Esophagus squamous epithelium (tissue), 4 donors: ENCODE measurements around the gene SH3GL2.

Experiments used
- POLR2A ChIP-seq, 4 donors: fragments of 450-650 bp; IDR thresholded peaks; one replicate each; pipeline ENCODE4 v1.6.1; 2017; ENCODE audit warnings: antibody characterized with exemption in 4 of 4, mild to moderate bottlenecking in 4 of 4, moderate library complexity in 3 of 4
- TF ChIP-seq, protein P1 (sequence below), 6 experiments: fragments of 450-650 bp in 4 of 6; fragments of 200-600 bp in 2 of 6; sonication (generic) in 2 of 6; IDR thresholded peaks; one replicate each; pipeline ENCODE4 v1.5.1; 2016 to 2019; ENCODE audit warnings: antibody characterized with exemption in 6 of 6, mild to moderate bottlenecking in 4 of 6, moderate library complexity in 4 of 6

DNA sequence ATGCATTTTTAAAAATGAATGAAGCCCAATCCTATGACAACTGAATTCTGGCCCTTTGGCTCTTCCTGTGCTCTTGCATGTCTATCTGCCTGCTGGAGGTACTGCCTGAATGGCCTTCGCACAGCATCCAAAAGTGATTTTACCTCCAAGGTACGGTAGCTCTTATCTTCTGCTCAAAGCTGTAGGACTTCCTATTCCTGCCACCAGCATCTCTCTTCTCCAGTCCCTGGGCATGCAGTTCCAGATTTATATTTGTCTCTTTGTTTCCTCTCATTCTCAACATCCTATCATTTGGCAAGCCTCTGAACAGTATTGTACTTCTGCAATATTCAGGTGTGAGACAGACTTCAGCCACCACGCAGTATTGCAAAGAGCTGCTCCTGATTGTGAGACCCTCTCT is 43.7 kb upstream of the SH3GL2 start:
- TF ChIP-seq, protein P1, sequence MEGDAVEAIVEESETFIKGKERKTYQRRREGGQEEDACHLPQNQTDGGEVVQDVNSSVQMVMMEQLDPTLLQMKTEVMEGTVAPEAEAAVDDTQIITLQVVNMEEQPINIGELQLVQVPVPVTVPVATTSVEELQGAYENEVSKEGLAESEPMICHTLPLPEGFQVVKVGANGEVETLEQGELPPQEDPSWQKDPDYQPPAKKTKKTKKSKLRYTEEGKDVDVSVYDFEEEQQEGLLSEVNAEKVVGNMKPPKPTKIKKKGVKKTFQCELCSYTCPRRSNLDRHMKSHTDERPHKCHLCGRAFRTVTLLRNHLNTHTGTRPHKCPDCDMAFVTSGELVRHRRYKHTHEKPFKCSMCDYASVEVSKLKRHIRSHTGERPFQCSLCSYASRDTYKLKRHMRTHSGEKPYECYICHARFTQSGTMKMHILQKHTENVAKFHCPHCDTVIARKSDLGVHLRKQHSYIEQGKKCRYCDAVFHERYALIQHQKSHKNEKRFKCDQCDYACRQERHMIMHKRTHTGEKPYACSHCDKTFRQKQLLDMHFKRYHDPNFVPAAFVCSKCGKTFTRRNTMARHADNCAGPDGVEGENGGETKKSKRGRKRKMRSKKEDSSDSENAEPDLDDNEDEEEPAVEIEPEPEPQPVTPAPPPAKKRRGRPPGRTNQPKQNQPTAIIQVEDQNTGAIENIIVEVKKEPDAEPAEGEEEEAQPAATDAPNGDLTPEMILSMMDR (IDR thresholded peaks at IDR 0.05), result no peak
- TF ChIP-seq POLR2A (IDR thresholded peaks at IDR 0.05), result no peak
